GM21529 (cell line): ENCODE data around the gene MYOF.

Experiments used
- ATAC-seq: cut with Tn5 transposase; IDR thresholded peaks from one replicate; pipeline ENCODE4 v1.9.1; 2021; ENCODE audit not compliant: unreplicated experiment

Gene MYOF

GRCh38 chr10:93266858-93267257, 215.3 kb downstream of the MYOF start:
- no peak for ATAC-seq

DNA sequence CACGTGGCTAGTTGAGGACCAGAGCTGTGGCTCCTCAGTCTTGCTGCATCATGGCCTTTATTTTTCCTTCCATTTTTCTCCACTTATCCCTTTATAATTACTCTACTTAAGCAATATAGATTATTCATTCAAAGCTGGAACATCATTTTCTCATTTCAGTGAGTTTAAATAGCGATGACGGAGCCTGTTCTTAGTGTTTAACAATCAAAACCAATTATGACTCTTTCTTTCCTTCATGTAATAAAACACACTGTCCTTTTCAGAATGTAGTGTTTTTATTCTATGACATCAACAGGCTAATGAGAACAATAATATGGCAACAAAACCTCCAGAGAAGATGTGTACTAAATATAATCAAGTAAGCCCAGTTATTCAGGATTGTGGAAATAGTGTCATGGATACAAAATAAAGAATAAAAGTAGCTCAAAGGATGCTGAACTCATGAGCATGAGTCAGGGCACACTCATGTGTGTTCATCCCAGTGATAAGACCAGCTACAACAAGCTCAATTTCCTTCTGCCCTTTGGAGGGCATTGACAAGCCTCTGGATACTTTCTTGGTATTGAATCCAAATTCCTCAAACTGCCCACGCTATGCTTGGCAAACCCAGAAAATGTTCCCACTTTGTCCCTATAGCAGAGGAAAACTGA, 220.0 kb downstream of the MYOF start:
- ATAC-seq: no peak

GRCh38 chr10:93261089-93261488, 221.0 kb downstream of the MYOF start:
- ATAC-seq: no peak

GRCh38 chr10:93259126-93259525, 223.0 kb downstream of the MYOF start:
- no peak for ATAC-seq
